Adipocyte (in vitro differentiated cells): ENCODE results near the gene GMNN.

Experiments
- DNase-seq: peaks from one replicate; pipeline ENCODE4 v3.0.0-alpha.2; 2015; ENCODE audit warnings: low read depth
- H3K27me3 ChIP-seq: replicated peaks from 2 replicates; pipeline ENCODE4 v1.7.0; 2013; ENCODE audit warnings: mild to moderate bottlenecking, low read length, moderate library complexity; ENCODE audit not compliant: control insufficient read depth, insufficient read depth
- H3K36me3 ChIP-seq: 2 replicates; pipeline ENCODE4 v1.7.0; 2013; ENCODE audit warnings: low read length, mild to moderate bottlenecking, moderate library complexity; ENCODE audit not compliant: control insufficient read depth, insufficient read depth, severe bottlenecking
- H3K4me1 ChIP-seq: 2 replicates; pipeline ENCODE4 v1.7.0; 2013; ENCODE audit warnings: mild to moderate bottlenecking, low read length, moderate library complexity; ENCODE audit not compliant: control insufficient read depth, insufficient read depth
- H3K4me3 ChIP-seq: 2 replicates; pipeline ENCODE4 v1.7.0; 2013; ENCODE audit warnings: mild to moderate bottlenecking, low read length, moderate library complexity
- H3K9ac ChIP-seq: 2 replicates; pipeline ENCODE4 v1.7.0; 2013; ENCODE audit warnings: mild to moderate bottlenecking, low read length, moderate library complexity
- H3K9me3 ChIP-seq: 2 replicates; pipeline ENCODE4 v1.7.0; 2013; ENCODE audit warnings: mild to moderate bottlenecking, low read length, moderate library complexity; ENCODE audit not compliant: control insufficient read depth

GMNN gene

DNA sequence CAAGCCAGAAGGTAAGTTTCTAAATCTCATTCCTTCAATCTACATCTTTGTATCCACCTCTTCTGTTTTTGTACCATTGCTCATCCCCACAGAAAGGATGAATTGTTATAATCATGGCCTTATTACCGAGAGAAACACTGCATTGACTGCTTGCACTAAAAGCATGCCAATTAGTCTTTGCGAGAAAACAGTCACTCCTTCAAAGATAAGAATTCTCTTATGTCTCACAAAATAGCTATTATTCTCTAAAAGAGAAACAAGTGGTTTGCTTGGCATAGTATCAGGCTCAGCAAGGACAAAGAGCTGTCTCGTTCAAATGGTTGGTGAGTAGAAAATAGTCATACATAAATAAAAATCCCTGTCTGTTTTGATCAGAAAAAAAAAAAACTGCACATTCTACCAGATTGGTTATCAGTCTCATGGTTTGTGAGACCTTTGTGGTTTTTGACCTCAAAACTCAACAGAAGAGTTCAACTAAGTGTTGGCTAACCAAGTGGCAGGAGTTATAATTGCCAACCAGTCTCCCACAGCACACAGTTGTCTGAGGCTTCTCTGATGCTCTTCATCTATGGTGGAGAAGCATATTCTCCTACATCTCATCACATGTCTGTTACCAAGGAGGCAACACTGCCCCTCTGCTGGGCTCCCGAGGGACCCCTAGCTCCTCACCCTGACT lies 59.1 kb downstream of the GMNN start:
- Histone ChIP-seq H3K4me3 (no peak overlapping the region), H3K9me3 (no peaks in the 10 kb centered on the region), H3K4me1 (peaks cover 34% of the 10 kb centered on the region), H3K27me3 (no peaks in the 10 kb centered on the region), H3K36me3 (peaks cover 19% of the 10 kb centered on the region), H3K9ac (no peak overlapping the region)
- no peak for DNase-seq
